Activated effector memory CD4-positive, alpha-beta T cell treated with anti-CD3 and anti-CD28 coated beads, Interleukin-2, amount 50 U/mL, for 16 hours (primary cell): Measurements from ENCODE around the gene MIA2.
"Not testable (repeated sequence)": the region's sequence is repeated elsewhere in the genome, so short reads cannot be mapped to it uniquely, and the experiment has no call there.

Experiments
- DNase-seq: peaks from one replicate; pipeline ENCODE4 v3.0.0-alpha.2; 2020

The MIA2 gene

GRCh38 chr14:39233680-39234326, at the start of gene MIA2:
Gene MIA2, plus strand, starts transcription at chr14:39233915. Its CDS starts 200 bp downstream, at chr14:39234115.
- no peak for DNase-seq

GRCh38 chr14:39184628-39185255, 49.0 kb upstream of the MIA2 start:
- no peak for DNase-seq

DNA sequence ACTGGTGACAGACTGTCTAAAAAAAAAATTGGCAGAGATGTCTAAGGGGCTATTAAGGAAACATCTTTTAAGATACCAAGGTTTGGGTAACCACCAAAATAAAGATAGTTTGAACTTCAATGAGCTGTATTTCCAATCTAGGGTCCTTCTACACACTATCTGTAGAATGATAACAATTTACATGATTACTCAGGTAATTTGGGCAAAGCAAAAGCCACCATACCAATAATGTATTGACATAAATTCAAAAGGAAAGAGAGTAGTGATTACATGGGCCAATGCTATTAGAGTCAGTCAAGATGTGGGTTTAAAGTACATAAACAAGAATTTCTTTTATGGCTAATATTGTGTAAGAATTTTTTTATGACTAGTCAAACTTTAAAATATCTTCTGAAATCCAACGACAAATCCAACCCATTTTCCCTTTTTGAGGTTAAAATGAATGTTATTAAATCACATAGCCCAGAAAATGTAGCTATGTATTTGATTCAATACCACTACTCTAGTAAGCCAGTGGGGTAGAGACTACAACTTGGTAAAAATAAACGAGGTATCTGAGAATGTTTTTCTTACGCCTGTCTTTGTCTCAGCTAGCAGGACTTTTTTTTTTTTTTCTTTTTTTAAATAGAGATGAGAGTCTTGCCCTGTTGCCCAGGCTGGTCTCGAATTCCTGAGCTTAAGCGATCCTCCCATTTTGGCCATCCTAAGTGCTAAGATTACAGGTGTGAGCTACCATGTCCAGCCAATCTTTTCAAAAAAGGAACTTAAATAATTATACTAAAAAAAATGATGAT, 48.3 kb upstream of the MIA2 start:
- no peak for DNase-seq

GRCh38 chr14:39186941-39187525, 46.7 kb upstream of the MIA2 start:
- no peak for DNase-seq

GRCh38 chr14:39203659-39204606, 29.8 kb upstream of the MIA2 start:
- no peak for DNase-seq

GRCh38 chr14:39207430-39207829, 26.3 kb upstream of the MIA2 start:
- DNase-seq: not testable (repeated sequence)

GRCh38 chr14:39211109-39211741, 22.5 kb upstream of the MIA2 start:
- DNase-seq: no peak

- DNase-seq: no peak
These were observed 21.7 kb upstream of the MIA2 start for GRCh38 chr14:39212034-39212433.

GRCh38 chr14:39212693-39213092, 21.0 kb upstream of the MIA2 start:
- DNase-seq: no peak

DNA sequence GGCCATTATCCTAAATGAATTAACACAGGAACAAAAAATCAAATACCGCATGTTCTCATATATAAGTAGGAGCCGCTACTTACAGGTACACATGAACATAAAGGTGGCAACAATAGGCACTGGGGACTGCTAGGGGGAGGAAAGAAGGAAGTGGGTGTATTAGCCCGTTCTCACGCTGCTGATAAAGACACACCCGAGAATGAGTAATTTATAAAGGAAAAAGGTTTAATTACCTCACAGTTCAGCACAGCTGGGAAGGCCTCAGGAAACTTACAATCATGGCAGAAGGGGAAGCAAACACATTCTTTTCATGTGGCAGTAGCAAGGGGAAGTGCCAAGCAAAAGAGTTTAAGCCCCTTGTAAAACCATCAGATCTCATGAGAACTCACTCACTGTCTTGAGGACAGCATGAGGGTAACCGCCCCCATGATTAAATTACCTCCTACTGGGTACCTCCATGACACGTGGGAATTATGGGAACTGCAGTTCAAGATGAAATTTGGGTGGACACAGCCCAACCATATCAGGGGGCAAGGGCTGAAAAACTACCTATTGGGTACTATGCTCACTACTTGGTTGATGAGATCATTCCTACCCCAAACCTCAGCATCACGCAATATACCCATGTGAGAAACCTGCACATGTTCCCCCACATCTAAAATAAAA, 16.4 kb upstream of the MIA2 start:
- DNase-seq: no peak

DNA sequence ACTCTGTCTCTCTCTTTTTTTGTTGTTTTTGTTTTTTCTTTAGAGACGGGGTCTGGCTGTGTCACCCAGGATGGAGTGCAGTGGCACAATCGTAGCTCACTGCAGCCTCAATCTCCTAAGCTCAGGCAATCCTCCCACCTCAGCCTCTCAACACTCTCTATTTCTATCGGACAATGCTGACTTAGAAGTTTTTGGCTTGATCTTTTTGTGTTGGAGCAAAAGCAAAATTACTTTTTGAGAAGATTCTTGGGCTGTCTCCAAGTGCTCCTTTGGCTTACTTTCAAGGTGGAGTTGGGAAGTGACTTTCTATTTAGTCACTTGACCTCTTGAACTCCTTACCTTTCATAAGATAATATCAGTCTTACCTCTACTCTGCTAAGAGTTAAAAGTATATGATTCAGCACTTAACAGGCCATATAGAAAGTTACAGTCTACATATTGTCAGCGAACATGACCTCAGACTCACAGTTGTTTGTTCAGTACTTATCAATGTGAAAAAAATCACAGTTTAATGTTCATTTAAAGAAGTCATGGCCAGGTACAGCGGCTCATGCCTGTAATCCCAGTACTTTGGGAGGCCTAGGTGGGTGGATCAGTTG, 15.4 kb upstream of the MIA2 start:
- no peak for DNase-seq

DNA sequence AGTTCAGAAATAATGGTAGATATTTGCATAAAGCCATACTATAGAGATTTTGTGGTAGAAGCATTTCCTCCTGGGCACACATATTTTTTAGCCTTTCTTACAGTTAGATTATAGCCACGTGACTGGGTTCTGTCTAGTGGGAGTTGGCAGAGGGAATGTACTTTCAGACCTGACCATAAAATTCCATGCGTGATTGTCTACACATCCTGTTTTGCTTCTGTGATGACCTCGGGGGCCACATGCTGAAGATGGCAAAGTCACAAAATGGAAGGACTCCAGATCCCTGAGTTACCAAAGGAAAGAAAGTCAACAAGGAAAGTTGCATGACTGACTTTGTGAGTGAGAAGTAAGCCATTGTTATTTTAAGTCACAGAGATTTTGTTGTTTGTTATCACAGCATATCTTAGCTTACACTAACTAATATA, 14.6 kb upstream of the MIA2 start:
- no peak for DNase-seq

DNA sequence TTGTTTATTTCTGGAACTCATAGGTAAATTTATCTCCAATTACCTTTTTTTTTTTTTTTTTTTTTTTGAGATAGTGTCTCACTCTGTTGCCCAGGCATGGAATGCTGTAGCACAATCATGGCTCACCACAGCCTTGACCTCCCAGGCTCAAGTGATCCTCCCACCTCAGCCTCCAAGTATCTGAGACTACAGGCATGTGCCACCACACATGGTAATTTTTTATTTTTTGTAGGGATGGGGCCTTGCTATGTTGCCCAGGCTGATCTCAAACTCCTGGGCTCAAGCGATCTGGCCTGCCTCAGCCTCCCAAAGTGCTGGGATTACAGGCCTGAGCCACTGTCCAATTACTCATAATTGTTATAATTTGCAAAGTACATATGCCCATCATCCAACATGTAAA, 13.2 kb upstream of the MIA2 start:
- DNase-seq: not testable (repeated sequence)

GRCh38 chr14:39228044-39228443, 5.7 kb upstream of the MIA2 start:
- no peak for DNase-seq

DNA sequence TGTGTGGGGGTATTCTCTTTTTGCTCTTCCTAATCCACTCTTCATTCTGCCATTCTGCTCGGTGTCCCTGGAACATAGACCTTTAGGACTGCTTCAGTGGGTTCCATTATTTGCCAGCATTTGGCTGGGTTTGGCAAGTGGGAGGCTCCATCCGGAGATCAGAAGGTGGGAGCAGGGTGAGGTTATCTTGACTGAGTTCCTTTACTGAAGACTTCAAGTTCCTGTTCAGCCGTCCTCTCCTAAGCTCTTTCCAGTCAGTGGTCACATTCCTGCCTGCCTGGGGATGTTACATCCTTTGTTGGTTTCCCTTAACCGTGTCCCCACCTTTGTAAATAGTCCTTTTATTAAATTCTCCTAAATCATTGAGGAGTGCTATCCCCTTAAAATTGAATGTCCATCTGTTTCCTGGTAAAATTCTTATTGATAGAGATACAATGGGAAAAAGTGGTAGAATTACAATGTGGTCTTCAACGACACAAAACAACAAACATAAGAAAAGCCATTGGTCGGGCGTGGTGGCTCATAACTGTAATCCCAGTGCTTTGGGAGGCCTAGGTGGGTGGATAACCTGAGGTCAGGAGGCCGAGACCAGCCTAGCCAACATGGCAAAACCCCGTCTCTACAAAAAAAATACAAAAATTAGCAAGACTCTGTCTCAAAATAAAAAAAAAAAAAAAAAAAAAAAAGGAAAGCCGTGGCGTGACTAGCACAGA, 5.0 kb upstream of the MIA2 start:
- no peak for DNase-seq

- DNase-seq: peak; percentile 78
These were observed 4.5 kb upstream of the MIA2 start for GRCh38 chr14:39229222-39229543.

GRCh38 chr14:39229601-39230110, 4.1 kb upstream of the MIA2 start:
- no peak for DNase-seq

GRCh38 chr14:39230416-39231035, 3.2 kb upstream of the MIA2 start:
- DNase-seq: no peak

DNA sequence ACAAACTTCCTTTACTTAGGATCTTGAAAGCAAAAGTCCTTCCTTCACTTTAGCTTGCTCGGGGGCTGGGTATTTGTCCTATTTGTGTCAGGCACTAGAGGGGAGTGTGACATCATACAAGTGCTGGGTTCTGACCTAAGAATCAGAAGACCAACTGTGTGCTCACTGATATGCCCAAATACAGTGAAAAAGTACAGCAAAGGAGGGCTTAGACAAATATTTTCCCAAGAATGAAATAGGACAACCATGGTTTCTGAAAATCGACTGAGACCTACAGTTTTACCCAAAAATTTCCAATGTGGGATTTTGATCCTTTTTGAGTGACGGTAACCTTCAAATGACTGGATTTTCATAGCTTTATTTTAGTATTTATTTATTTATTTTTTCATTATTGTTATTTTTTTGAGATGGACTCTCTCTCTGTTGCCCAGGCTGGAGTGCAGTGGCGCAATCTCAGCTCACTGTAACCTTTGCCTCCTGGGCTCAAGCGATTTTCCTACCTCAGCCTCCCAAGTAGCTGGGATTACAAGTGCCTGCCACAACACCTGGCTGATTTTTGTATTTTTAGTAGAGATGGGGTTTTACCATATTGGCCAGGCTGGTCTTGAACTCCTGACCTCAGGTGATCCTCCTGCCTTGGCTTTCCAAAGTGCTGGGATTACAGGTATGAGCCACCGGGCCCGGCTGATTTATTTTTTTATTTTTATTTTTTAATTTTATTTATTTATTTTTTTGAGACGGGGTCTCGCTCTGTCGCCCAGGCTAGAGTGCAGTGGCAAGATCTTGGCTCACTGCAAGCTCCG, 1.8 kb upstream of the MIA2 start:
- not testable (repeated sequence) for DNase-seq
